ENCODE results near the gene RABAC1.

GRCh38 chr19:41977916-41978315 lies 18.8 kb upstream of the RABAC1 start:
- no peak for TF ChIP-seq REST (IDR thresholded peaks at IDR 0.05; ENCODE audit: insufficient read depth in 1 of 2, low read depth in 2 of 2, low read length in 2 of 2)
- TF ChIP-seq FOXP2 (optimal IDR thresholded peaks at IDR 0.05; ENCODE audit: borderline replicate concordance, extremely low read depth, extremely low read length, insufficient read depth) = no peak
- no peak for TF ChIP-seq POLR2AphosphoS5 (IDR thresholded peaks at IDR 0.05; ENCODE audit: low read depth, low read length)
